HepG2 (cell line): ENCODE data around the gene FRMD8. TPM values are rescaled to one million over a fixed set of nuclear protein-coding genes. Genes with fewer than 3 reads are reported as not detected.

Source experiments
- ATAC-seq: fragments of 200-7000 bp; cut with Tn5 transposase; 3 replicates; pipeline ENCODE4 v1.9.1; 2020; ENCODE audit warnings: mild to moderate bottlenecking, moderate library complexity
- BruUV-seq: library from RNA; stranded (reverse); fragments of 400-500 nt; replicated peaks from 2 replicates; lab custom pipeline; 2021; lab: Mats Ljungman, UMichigan
- CTCF ChIA-PET: fragments of 300-600 bp; formaldehyde crosslinking; extraction: SDS; loops from one replicate; lab custom pipeline; 2021; ENCODE audit warnings: low total read pairs, inconsistent platforms, low intra/inter-chr PET ratio; lab: Yijun Ruan, JAX
- POLR2A ChIA-PET: fragments of 350-600 bp; sonication (Branson Sonifier 250); formaldehyde crosslinking; loops from one replicate; lab custom pipeline; 2020; ENCODE audit warnings: antibody characterized with exemption, inconsistent platforms; lab: Yijun Ruan, JAX
- DNase-seq: peaks from one replicate; pipeline ENCODE4 v3.0.0-alpha.2; 2015; ENCODE audit warnings: low spot score
- FAIRE-seq: peaks from 3 replicates; lab custom pipeline; 2011; peaks lifted over from hg19 to GRCh38; lab: Jason Lieb, UNC
- H2AFZ ChIP-seq: one replicate; pipeline ENCODE4 v1.6.1; 2011; ENCODE audit warnings: low read length, inconsistent platforms
- H3K27ac ChIP-seq: fragments of 300-600 bp; 3 replicates; pipeline ENCODE4 v1.8.0; 2011; ENCODE audit warnings: mixed run types, mild to moderate bottlenecking, mixed read lengths, low read length, inconsistent platforms; ENCODE audit not compliant: insufficient read depth; ENCODE audit errors: extremely low read length
- H3K27me3 ChIP-seq, 2 experiments: fragments of 200-600 bp in 1 of 2; 2 replicates in 1 of 2; 3 replicates in 1 of 2; pipeline versions ENCODE4 v1.6.0 to v1.8.0; 2011; ENCODE audit warnings: low read length in 2 of 2, mild to moderate bottlenecking in 2 of 2, moderate library complexity in 2 of 2, inconsistent platforms in 1 of 2; ENCODE audit not compliant: insufficient read depth in 2 of 2, control insufficient read depth in 1 of 2
- H3K36me3 ChIP-seq, 2 experiments: fragments of 200-600 bp in 1 of 2; replicated peaks in 1 of 2; 2 replicates in 1 of 2; 3 replicates in 1 of 2; pipeline versions ENCODE4 v1.5.1 to v1.8.0; 2011; ENCODE audit warnings: low read length in 2 of 2, inconsistent platforms in 1 of 2; ENCODE audit not compliant: insufficient read depth in 2 of 2, control insufficient read depth in 1 of 2
- H3K4me1 ChIP-seq: 2 replicates; pipeline ENCODE4 v1.5.1; 2012; ENCODE audit warnings: low read length, inconsistent platforms; ENCODE audit not compliant: insufficient read depth
- H3K4me2 ChIP-seq: 2 replicates; pipeline ENCODE4 v1.6.0; 2011; ENCODE audit warnings: low read depth, low read length, inconsistent platforms
- H3K4me3 ChIP-seq, 3 experiments: fragments of 200-600 bp in 1 of 3; sonication (generic), shearing (Covaris generic) in 1 of 3; replicated peaks in 1 of 3; 2 replicates each; pipeline ENCODE4 v1.5.1; 2011 to 2016; ENCODE audit warnings: low read length in 3 of 3, inconsistent platforms in 2 of 3, low read depth in 2 of 3, mild to moderate bottlenecking in 2 of 3, control low read depth in 1 of 3, mixed read lengths in 1 of 3; ENCODE audit not compliant: insufficient read depth in 1 of 3
- H3K79me2 ChIP-seq: one replicate; pipeline ENCODE4 v1.6.1; 2011; ENCODE audit warnings: low read length, inconsistent platforms; ENCODE audit not compliant: insufficient read depth
- H3K9ac ChIP-seq: 2 replicates; pipeline ENCODE4 v1.6.0; 2011; ENCODE audit warnings: mild to moderate bottlenecking, low read depth, low read length, inconsistent platforms; ENCODE audit not compliant: insufficient read depth
- H3K9me3 ChIP-seq: 2 replicates; pipeline ENCODE4 v1.5.1; 2012; ENCODE audit warnings: mild to moderate bottlenecking, low read length
- H4K20me1 ChIP-seq: 2 replicates; pipeline ENCODE4 v1.6.0; 2011; ENCODE audit warnings: inconsistent platforms, mild to moderate bottlenecking, low read length, moderate library complexity; ENCODE audit not compliant: insufficient read depth
- FOSL1 ChIP-seq: sonication (generic); formaldehyde crosslinking; IDR thresholded peaks from 2 replicates; pipeline ENCODE4 v1.9.0; 2021; ENCODE audit warnings: missing genetic modification reagents, borderline replicate concordance
- FOSL2 ChIP-seq: sonication (generic); formaldehyde crosslinking; IDR thresholded peaks from 2 replicates; pipeline ENCODE4 v1.4.0; 2020; ENCODE audit warnings: missing genetic modification reagents
- GATA4 ChIP-seq: sonication (generic); IDR thresholded peaks from 2 replicates; pipeline ENCODE4 v1.6.1; 2016; ENCODE audit warnings: antibody characterized with exemption, low read depth, borderline replicate concordance
- HDAC1 ChIP-seq: sonication (generic); formaldehyde crosslinking; IDR thresholded peaks from 2 replicates; pipeline ENCODE4 v1.5.1; 2020; ENCODE audit warnings: mild to moderate bottlenecking, missing genetic modification reagents
- HMGA1 ChIP-seq: sonication (generic); formaldehyde crosslinking; conservative IDR thresholded peaks from 2 replicates; pipeline ENCODE4 v1.4.0; 2020; ENCODE audit warnings: missing genetic modification reagents
- HNRNPL ChIP-seq: fragments of 200-400 bp; formaldehyde crosslinking; IDR thresholded peaks from 2 replicates; pipeline ENCODE4 v1.6.1; 2017; ENCODE audit warnings: mild to moderate bottlenecking, low read depth, low read length
- HOXA7 ChIP-seq: sonication (generic); formaldehyde crosslinking; IDR thresholded peaks from 2 replicates; pipeline ENCODE4 v1.8.1; 2022; ENCODE audit warnings: mild to moderate bottlenecking, missing genetic modification reagents, moderate library complexity
- KDM2A ChIP-seq: sonication (generic); formaldehyde crosslinking; IDR thresholded peaks from 2 replicates; pipeline ENCODE4 v1.4.0; 2020; ENCODE audit warnings: low read depth, missing genetic modification reagents, borderline replicate concordance
- KLF11 ChIP-seq: IDR thresholded peaks from 2 replicates; pipeline ENCODE4 v1.6.1; 2016; ENCODE audit warnings: missing compliant biosample characterization
- KMT2B ChIP-seq: IDR thresholded peaks from 2 replicates; pipeline ENCODE4 v1.6.1; 2016; ENCODE audit warnings: missing genetic modification reagents, missing compliant biosample characterization
- MAF1 ChIP-seq: sonication (generic); formaldehyde crosslinking; IDR thresholded peaks from 2 replicates; pipeline ENCODE4 v1.5.0; 2020; ENCODE audit warnings: missing genetic modification reagents, borderline replicate concordance
- ONECUT2 ChIP-seq: sonication (generic); formaldehyde crosslinking; IDR thresholded peaks from 2 replicates; pipeline ENCODE4 v1.4.0; 2020; ENCODE audit warnings: missing genetic modification reagents
- PAF1 ChIP-seq: IDR thresholded peaks from 2 replicates; pipeline ENCODE4 v1.6.1; 2016; ENCODE audit warnings: missing genetic modification reagents, missing compliant biosample characterization
- PLSCR1 ChIP-seq: sonication (generic); formaldehyde crosslinking; IDR thresholded peaks from 2 replicates; pipeline ENCODE4 v1.5.0; 2020; ENCODE audit warnings: missing genetic modification reagents, mild to moderate bottlenecking, borderline replicate concordance
- POLR2G ChIP-seq: fragments of 200-400 bp; formaldehyde crosslinking; IDR thresholded peaks from 2 replicates; pipeline ENCODE4 v1.6.1; 2018; ENCODE audit warnings: mild to moderate bottlenecking, low read depth, low read length, moderate library complexity
- RBFOX2 ChIP-seq: fragments of 200-400 bp; formaldehyde crosslinking; IDR thresholded peaks from 2 replicates; pipeline ENCODE4 v1.6.1; 2017; ENCODE audit warnings: low read depth, mild to moderate bottlenecking, low read length
- RBM22 ChIP-seq: fragments of 200-400 bp; formaldehyde crosslinking; optimal IDR thresholded peaks from 2 replicates; pipeline ENCODE3; 2017; ENCODE audit warnings: mild to moderate bottlenecking, low read length, moderate library complexity
- RNF2 ChIP-seq: fragments of 450-650 bp; conservative IDR thresholded peaks from 2 replicates; pipeline ENCODE4 v1.6.1; 2016; ENCODE audit warnings: low read depth
- SATB2 ChIP-seq: sonication (generic); formaldehyde crosslinking; IDR thresholded peaks from 2 replicates; pipeline ENCODE4 v1.5.0; 2020; ENCODE audit warnings: missing genetic modification reagents
- SSRP1 ChIP-seq: IDR thresholded peaks from 2 replicates; pipeline ENCODE4 v1.6.1; 2016; ENCODE audit warnings: control low read depth
- THAP11 ChIP-seq: IDR thresholded peaks from 2 replicates; pipeline ENCODE4 v1.6.1; 2016; ENCODE audit warnings: missing biosample characterization, missing genetic modification reagents
- ZFX ChIP-seq: sonication (generic); formaldehyde crosslinking; IDR thresholded peaks from 2 replicates; pipeline ENCODE4 v1.4.0; 2020; ENCODE audit warnings: mild to moderate bottlenecking, low read depth, missing genetic modification reagents, moderate library complexity
- ZNF367 ChIP-seq: sonication (generic); formaldehyde crosslinking; IDR thresholded peaks from 2 replicates; pipeline ENCODE4 v1.4.0; 2020; ENCODE audit warnings: missing genetic modification reagents, borderline replicate concordance
- WGBS: methylation state at CpG from one replicate; pipeline ENCODE4 v1.1.6; 2017; ENCODE audit warnings: low lambda C conversion rate; 5-methylcytosine and 5-hydroxymethylcytosine counted together
- in situ Hi-C: cut with HindIII; loops from 2 replicates; pipeline ENCODE4 v1.10.0; 2017; ENCODE audit warnings: low pct_unique_long_range_greater_than_20kb; ENCODE audit not compliant: extremely low pct_ligation_motif_present
- intact Hi-C: fragments of 100-400 bp; cut with micrococcal nuclease; formaldehyde crosslinking; loops from one replicate; pipeline ENCODE4 v1.10.0; 2022; ENCODE audit not compliant: unreplicated experiment
- polyA plus RNA-seq, 8 experiments: library from polyadenylated mRNA; depleted of rRNA in 3 of 8; stranded (reverse) in 7 of 8; unstranded in 1 of 8; fragments of >200 nt; fragmentation: Illumina TruSeq in 4 of 8; extraction: Trizol in 4 of 8; gene quantifications; 2 replicates each; pipeline versions ENCODE4 v1.2.1 to v1.2.3, GENCODE V29; 2011 to 2016; ENCODE audit warnings: low read depth in 4 of 8, missing spikeins in 1 of 8, mixed read lengths in 1 of 8; ENCODE audit not compliant: insufficient read depth in 1 of 8
- total RNA-seq, 5 experiments: library from RNA; depleted of rRNA; stranded (reverse); fragments of >200 nt; fragmentation: Illumina TruSeq; extraction: Trizol; gene quantifications; 2 replicates each; pipeline ENCODE4 v1.2.3, GENCODE V29; 2016; ENCODE audit warnings: low read depth in 1 of 5

FRMD8 gene
- total and polyA plus RNA-seq, 2 of the 13 experiments (the other 11 are each of a cell fraction or from before 2014, with no cell fraction given), result 5.8 to 20.6 TPM

- intact Hi-C loops (no loop called here), in situ Hi-C loops (no loop called here)
- ChIA-PET CTCF (no interaction called here), POLR2A (interaction anchor here (0.6 to 4.9 kb wide), 7 partner anchors 12 to 76 kb away, joined by 3 to 38 read pairs (median 3); partner anchors contain the start of gene NEAT1)
- Histone ChIP-seq H3K4me1 (peaks cover 87% of the 10 kb centered on the region), H3K9me3 (no peaks in the 10 kb centered on the region), H3K79me2 (peaks cover 53% of the 10 kb centered on the region), H3K36me3 (peaks cover 8 to 44% of the 10 kb centered on the region in 2 experiments; a peak in 4 of 5 replicates), H2AFZ (no peak overlapping the region), H3K9ac (no peak overlapping the region), H3K4me3 (no peak overlapping the region; a peak in 1 of 6 replicates), H3K27me3 (no peaks in the 10 kb centered on the region), H3K4me2 (no peak overlapping the region), H3K27ac (peak overlapping the region; percentile 12), H4K20me1 (peaks cover 99% of the 10 kb centered on the region)
- no peak for FAIRE-seq
- DNase-seq, result no peak
- no peak for TF ChIP-seq THAP11 (CRISPR knock-in tag)
- TF ChIP-seq SSRP1 (CRISPR knock-in tag), result 0 out of 2 replicates have a peak, but pooled peaks have one; percentile 71
- no peak for TF ChIP-seq ZNF367 (CRISPR knock-in tag)
- peak; percentile 60; the same call in 1 of the 2 replicates for TF ChIP-seq PAF1 (CRISPR knock-in tag)
- peak; percentile 56 for TF ChIP-seq POLR2G
- no peak for TF ChIP-seq HDAC1 (CRISPR knock-in tag)
- TF ChIP-seq FOSL1, result no peak
- TF ChIP-seq HOXA7 (CRISPR knock-in tag), result no peak
- TF ChIP-seq RBFOX2, result peak; percentile 71
- TF ChIP-seq KMT2B (CRISPR knock-in tag), result no peak
- TF ChIP-seq GATA4, result 0 out of 2 replicates have a peak, but pooled peaks have one; percentile 16
- TF ChIP-seq HMGA1 (CRISPR knock-in tag), result no peak
- no peak for TF ChIP-seq RNF2
- no peak for TF ChIP-seq PLSCR1 (CRISPR knock-in tag)
- TF ChIP-seq KDM2A, result 0 out of 2 replicates have a peak, but pooled peaks have one; percentile 4
- TF ChIP-seq KLF11 (CRISPR knock-in tag), result no peak
- no peak for TF ChIP-seq SATB2 (CRISPR knock-in tag)
- no peak for TF ChIP-seq ONECUT2 (CRISPR knock-in tag)
- no peak for TF ChIP-seq MAF1 (CRISPR knock-in tag)
- TF ChIP-seq RBM22, result peak; percentile 93
- TF ChIP-seq FOSL2 (CRISPR knock-in tag), result no peak
- no peak for TF ChIP-seq HNRNPL
- TF ChIP-seq ZFX (CRISPR knock-in tag), result no peak
- ATAC-seq, result peak; percentile 6
- no TSS peak for BruUV-seq
- 93% methylated on average over 9 of the region's 9 CpGs for WGBS
Measured at GRCh38 chr11:65435411-65435931, 49.0 kb downstream of the FRMD8 start.
